Medulla oblongata (tissue), 1 donor: Measurements from ENCODE around the gene TNFAIP2.

Experiments used
- DNase-seq: peaks from one replicate; pipeline ENCODE4 v3.0.0-alpha.2; 2015; ENCODE audit errors: extremely low spot score

The TNFAIP2 gene

GRCh38 chr14:103121846-103122584 is 1.2 kb upstream of the TNFAIP2 start:
- peak; percentile 50 for DNase-seq

- DNase-seq = peak; percentile 13
Observed at GRCh38 chr14:103122585-103122946, 695 bp upstream of the TNFAIP2 start.

DNA sequence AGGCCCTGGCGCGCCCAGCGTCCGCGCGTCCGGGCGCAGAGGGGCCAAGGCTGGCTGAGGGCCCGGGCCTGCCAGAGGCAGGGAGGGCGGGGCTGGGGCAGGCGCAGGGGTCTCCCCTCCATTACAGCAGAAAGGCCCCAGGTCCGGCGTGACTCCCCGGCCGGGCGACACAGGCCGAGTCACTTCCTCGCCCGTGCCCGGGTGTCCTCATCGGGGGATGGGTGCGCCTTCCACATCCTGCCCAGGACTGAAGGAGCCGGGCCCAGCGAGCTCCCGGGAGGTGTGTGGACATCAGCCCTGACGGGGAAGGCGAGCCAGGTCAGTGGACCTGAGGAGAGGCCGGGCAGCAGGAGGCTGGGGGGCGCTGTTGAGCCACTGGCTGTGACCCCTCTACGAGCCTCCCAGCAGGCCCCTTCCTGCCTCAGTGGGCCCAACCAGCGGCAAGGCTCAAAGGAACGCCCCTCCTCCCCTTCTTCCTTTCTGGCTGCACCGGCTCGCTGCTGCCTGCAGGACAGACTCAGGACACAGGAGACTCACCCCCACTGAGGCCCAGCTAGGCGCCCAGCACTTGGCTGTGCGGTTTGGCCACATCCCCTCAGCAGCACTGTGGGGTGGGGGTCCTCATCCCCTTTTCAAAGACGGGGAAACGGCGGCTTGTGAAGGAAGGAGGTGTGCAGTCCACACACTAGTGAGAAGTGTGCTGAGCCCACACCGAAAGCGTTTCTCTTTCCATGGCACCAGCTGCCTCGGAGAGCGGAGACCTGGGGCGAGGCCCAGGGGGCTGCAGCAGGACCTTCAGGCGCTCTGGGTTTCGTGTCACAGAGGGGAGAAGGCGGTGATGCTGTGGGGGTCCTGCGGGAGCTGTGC is 606 bp downstream of the TNFAIP2 start:
- no peak for DNase-seq

DNA sequence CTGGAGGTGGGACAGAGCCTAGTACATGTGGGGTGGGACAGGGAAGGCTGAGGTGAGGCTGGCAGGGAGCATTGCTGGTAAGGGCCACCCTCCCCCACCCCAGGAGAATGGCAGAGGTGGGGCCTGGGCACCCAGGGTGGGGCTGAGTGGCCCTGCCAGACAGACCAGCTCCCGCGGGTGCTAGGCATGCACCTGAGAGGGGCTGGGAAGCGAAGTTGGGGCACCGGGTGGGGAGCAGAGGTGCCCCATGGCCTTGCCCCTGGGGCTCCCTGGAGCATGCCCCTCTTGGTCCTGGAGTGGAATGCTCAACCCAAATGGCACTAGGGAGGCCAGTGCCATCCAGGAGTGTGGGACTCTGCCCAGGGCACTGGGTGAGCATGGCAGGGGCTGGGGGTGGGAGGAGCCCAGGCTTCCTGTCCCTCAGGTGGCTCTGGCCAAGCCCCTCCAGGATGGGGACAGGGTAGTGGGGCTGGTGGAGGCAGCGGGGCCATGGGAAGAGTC is 1.3 kb downstream of the TNFAIP2 start:
- no peak for DNase-seq

DNA sequence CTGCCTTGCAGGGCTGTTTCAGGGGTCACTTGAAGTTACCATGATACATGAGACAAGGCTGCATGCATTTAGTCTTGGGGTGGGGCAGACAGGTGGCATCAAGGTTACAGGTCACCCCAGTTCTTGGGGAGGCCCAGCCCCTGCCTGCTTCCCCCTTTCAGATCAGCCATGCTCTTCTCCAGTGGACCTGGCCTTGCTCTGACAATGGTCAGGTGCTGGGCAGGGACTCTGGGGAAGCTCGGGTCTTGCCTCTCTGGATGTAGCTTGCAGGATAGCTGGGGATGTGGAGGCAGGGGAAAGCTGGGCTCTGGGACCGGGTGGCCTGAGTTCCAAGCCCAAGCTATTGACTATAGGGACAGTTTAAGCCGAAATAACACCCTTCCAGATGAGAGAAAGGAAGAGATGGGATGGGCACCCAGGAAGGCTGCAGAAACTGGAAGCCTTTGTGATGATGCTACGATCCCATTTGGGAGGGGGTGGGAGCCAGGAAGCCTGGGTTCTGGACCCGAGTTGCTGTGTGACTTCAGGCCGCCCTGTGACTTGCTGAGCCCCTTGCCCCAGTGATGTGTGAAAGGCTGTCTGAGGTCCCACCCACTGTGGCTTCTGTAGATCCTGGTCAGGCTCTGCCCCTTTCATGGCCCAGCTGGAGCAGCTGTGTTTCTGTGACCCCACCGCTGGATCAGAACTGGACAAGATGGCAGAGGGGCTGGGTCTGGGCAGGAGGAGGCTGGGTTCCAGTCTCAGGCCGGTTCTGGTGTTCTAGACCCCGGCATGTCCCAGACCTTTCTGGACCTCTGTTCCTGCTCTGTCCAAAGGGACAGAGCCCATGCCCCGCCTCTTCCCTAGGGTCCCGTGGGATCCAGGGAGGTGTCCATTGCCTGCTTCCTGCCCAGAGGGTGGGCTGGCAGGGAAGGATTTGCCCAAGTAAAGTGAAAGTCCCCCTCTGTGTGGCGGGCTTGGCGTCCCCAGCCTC is 2.1 kb downstream of the TNFAIP2 start:
- no peak for DNase-seq

- no peak for DNase-seq
Observed at GRCh38 chr14:103126088-103126872, 3.0 kb downstream of the TNFAIP2 start.

DNA sequence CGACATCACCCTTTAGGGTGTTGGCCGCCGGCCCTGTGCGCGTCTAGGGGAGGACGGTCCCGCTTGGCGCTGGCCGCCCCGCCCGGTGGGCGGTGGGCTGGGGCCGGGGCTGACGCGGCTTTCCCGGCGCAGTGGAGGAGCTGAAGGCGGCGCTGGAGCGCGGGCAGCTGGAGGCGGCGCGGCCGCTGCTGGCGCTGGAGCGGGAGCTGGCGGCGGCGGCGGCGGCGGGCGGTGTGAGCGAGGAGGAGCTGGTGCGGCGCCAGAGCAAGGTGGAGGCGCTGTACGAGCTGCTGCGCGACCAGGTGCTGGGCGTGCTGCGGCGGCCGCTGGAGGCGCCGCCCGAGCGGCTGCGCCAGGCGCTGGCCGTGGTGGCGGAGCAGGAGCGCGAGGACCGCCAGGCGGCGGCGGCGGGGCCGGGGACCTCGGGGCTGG is 3.6 kb downstream of the TNFAIP2 start:
- DNase-seq = no peak

- no peak for DNase-seq
Observed at GRCh38 chr14:103127356-103127755, 4.1 kb downstream of the TNFAIP2 start.

DNA sequence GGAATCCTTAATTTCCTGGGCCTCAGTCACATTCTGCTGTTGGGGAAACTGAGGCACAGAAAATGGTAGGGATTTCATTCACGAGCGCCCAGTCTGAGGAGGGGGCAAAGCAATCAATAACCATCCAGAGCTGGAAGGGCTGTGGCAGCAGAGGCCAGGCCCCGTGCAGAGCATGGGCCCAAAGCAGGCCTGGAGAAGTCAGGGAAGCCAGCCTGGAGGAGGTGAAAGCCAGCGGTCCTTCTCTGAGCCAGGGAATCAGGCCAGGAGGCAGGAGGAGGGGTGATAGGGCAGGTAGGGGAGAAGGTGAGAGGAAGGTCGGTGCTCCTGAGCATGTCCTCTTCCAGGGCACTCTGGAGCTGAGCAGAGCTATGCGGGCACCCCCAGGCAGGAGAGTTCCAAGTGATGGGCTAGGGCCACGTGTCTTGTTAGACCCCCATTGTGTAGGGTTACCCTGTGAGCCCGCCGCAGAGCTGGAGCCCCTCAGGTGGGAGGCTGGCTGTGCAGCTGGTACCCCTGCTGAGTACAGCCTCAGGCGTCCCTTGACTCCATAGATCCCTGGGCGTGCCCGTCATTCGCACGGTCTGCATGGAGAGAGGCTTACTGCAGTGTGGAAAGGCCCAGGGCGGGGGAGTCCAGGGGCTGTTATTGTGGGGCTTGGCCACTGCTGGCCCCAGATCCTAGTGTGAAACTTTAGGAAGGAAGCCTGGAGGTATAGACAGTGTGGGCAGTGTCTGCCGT is 4.8 kb downstream of the TNFAIP2 start:
- no peak for DNase-seq

GRCh38 chr14:103128631-103129300 is 5.5 kb downstream of the TNFAIP2 start:
- DNase-seq = peak; percentile 46

DNA sequence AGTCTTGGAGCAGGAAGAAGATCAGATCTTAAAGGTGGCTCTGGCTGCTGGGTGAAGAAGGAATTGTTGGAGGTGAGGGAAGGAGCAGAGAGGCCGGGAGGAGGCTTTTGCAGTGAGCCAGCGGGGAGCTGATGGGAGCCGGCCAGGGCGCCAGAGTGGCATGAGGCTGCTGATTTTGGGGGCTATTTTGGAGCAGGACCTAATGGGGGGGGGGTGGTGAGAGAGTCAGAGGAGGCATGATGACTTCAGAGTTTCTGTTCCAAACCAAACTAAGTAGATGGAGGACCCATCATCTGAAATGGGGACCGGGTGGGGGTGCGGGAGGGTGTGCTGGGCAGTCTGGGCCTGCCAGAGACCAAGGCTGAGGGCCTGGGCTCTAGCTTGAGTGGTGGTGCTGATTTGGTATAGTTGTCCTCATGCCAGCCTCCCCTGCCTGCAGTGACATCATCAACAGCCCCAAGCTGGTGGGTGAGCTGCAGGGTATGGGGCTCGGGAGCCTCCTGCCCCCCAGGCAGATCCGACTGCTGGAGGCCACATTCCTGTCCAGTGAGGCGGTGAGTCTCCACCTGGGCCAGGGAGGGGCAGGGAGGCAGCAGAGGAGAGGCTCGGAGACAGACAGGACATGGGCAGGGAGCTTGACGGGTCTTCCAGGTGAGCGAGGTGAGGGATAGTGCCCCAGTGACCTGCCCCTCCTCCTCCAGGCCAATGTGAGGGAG is 6.2 kb downstream of the TNFAIP2 start:
- DNase-seq = no peak

- DNase-seq = no peak
Observed at GRCh38 chr14:103130017-103130764, 6.9 kb downstream of the TNFAIP2 start.

GRCh38 chr14:103130965-103131364 is 7.7 kb downstream of the TNFAIP2 start:
- no peak for DNase-seq

- DNase-seq = no peak
Observed at GRCh38 chr14:103131580-103131979, 8.3 kb downstream of the TNFAIP2 start.

DNA sequence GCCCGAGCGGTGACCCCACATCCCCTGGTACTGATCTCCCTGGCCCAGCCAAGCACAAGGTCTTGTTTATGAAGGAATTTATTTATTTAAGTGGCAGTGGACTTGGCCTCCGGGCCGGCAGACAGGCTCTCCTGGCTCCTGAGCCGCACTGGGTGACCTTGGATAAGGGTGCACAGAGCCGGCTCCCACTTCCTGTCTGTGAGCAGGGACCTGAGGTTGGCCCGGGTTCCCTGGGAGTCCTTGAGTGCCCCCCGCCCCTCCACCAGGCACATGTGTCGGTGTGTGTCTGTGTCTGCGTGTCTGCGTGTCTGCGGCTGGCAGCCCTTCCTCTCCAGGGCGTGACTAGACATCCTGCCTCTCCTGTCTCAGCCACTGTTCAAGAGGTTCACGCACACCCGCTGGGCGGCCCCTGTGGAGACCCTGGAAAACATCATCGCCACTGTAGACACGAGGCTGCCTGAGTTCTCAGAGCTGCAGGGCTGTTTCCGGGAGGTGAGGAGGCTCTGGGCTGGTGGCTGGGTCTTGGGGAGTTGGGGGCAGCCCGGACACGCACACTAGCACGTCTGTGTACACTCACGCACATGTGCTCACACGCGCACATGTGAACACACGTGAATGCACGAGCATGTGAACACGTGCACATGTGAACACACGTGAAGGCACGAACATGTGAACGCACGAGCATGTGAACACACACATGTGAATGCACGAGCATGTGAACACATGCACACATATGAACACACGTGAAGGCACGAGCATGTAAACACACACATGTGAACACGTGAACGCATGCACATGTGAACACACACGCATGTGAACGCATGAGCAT is 9.3 kb downstream of the TNFAIP2 start:
- no peak for DNase-seq

DNA sequence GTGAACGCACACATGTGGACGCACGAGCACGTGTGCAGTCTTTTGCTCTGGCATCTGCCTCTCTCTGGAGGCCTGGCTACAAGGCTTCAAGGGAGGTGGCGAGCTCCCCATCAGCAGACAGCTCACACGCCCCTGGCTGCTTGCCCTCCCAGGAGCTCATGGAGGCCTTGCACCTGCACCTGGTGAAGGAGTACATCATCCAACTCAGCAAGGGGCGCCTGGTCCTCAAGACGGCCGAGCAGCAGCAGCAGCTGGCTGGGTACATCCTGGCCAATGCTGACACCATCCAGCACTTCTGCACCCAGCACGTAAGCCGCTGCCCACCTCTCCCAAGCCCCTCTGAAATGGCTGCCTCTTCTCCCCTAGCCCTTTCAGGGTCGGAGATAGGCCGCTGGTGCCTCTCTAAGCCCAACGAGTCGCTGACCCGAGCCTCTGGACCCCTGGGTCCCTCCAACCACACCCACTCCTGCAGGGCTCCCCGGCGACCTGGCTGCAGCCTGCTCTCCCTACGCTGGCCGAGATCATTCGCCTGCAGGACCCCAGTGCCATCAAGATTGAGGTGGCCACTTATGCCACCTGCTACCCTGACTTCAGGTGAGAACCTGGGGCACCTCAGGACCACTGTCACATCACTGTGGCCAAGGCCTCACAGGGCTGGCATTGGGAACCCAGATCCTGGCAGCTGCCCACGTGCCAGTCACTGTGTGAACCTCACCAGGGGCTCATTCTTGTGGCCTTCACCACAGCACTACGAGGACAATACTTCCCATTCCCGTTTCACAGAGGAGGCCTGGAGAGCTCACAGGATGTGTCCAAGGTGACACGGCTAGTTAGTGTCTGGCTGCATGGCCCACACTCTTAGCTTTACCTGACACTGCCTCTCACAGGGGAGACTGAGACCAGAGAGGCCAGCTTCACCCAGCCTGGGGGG is 10.2 kb downstream of the TNFAIP2 start:
- DNase-seq = no peak
